Ammon's horn (tissue), 1 donor: ENCODE data around the gene DKKL1.

Experiments used
- DNase-seq: peaks from one replicate; pipeline ENCODE4 v3.0.0-alpha.2; 2016; ENCODE audit warnings: low spot score

Gene DKKL1

GRCh38 chr19:49422407-49423070 lies 58.9 kb downstream of the DKKL1 start:
- DNase-seq: no peak

DNA sequence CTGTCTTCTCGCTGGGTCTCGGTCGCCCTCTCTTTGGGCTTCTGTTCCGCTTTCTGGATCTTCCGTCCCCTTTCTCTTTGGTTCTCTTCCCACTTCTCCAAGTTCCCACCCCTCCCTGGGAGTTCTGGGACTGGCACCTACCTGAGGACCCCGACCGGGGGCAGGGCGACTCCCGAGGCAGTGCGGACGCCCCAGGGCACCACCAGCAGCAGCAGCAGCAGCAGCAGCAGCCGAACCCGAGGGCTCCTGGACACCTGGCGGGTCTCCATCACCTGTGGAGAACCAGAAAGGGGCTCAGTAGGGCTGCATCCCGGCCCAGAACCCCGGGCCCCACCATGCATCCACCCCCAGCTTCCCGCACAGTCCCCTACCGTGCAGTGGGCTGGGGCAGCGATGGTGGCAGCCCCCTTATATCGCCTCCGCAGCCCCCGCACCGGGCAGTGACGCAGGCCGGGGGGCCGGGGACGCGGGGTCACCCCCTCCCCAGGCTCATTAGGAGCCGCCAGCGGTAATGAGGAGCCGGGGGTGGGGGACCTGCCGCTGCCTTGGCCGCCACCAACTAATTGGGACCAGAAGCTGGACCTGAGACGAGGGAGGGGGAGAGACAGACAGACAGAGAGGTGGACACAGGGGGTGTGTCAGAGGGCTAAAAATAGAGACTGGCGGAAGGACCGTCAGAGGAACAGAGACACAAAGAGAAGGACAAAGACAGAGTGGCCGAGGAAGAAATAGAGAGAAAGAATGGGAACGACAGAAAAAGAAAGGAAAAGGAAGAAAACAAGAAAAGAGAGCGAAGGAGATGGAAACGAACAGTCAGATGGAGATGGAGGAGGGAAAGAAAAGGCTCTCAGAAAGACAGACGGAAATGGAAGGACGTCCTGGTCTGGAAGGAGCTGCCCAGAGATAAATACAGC lies 59.7 kb downstream of the DKKL1 start, which contains the start of gene PTH2:
PTH2 (minus strand) TSS at position 371 of the 914 bp plus-strand sequence; CDS start at position 269, 102 bp downstream.
- no peak for DNase-seq

DNA sequence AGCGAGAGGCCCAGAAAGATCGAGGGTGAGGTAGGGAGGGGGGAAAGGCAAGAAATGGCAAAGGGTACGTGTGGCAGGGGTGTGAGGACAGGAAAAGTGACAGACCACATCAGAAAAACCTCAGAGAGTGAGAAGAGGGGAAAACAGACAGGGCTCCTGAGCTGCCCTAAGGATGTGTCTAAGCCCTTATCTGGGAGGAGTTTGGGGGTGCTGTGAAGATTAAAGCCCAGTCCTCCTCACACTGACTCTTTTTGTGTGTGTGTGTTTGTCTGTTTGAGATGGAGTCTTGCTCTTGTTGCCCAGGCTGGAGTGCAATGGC lies 60.3 kb downstream of the DKKL1 start:
- no peak for DNase-seq
